ENCODE measurements around the gene GUCY1A2. TPM values are rescaled to one million over a fixed set of nuclear protein-coding genes. Genes with fewer than 3 reads are reported as not detected.
"Not testable (repeated sequence)": the region's sequence is repeated elsewhere in the genome, so short reads cannot be mapped to it uniquely, and the experiment has no call there.

The GUCY1A2 gene
- total RNA-seq, 1 experiment from 2014 or later, result not detected

DNA sequence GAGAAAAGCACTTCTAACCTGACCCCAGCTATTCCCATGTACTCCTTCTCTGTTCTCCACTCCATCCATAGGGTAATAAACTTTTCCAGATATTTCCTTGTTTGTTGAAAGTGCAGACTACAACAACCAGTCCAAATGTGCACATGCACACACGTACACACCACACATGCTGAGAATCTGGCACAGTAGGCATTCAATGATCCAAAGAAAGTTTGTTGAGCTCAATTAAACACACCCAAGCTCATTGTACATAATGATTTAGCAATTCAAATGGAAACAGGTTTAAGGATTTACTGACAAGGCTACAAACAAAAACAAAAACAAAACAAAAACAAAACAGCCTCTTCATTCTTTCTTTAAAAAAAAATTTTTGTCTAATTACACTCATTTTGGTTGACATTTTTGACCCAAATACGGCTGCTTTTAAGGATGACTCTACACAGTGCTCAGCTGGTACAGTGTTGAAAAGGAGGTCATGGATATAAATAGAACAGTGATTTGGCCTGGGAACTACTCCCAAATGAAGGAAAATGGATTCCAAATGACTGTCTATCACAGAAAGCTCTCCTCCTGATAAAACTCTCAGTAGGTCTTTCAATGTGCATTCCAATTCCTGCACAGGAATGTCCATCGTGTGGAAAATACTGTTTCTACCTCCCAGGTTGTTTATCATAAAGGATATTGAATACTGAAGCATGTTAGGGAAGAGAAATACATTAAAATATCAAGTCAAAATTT is 232.2 kb downstream of the GUCY1A2 start:
- Mint-ChIP-seq H3K9me3 (ENCODE audit: unreplicated experiment) (peaks cover 35% of the 10 kb centered on the region), H3K27me3 (ENCODE audit: insufficient read depth, unreplicated experiment) (no peaks in the 10 kb centered on the region), H3K4me3 (ENCODE audit: unreplicated experiment) (no peak overlapping the region), H3K36me3 (ENCODE audit: insufficient read depth, unreplicated experiment) (no peaks in the 10 kb centered on the region), H3K27ac (ENCODE audit: unreplicated experiment) (no peak overlapping the region), H3K4me1 (ENCODE audit: low read depth, unreplicated experiment) (no peaks in the 10 kb centered on the region)
- BruUV-seq (replicated peaks), result no TSS peak
- no peaks in the 10 kb centered on the region for H3K27me3 ChIP-seq (replicated peaks; ENCODE audit: control insufficient read depth, insufficient read depth, low read length)
- intact Hi-C loops (cut with micrococcal nuclease; ENCODE audit: unreplicated experiment), result no loop called here
- H3K4me3 ChIP-seq (ENCODE audit: low read depth, low read length), result no peak overlapping the region
- no peaks in the 10 kb centered on the region for H3K36me3 ChIP-seq (ENCODE audit: control insufficient read depth, insufficient read depth, low read length)
- ChIA-PET CTCF (no interaction called here), POLR2A (no interaction called here)
- no peak for DNase-seq
- no peaks in the 10 kb centered on the region for H3K4me1 ChIP-seq
- TF ChIP-seq, protein P1, sequence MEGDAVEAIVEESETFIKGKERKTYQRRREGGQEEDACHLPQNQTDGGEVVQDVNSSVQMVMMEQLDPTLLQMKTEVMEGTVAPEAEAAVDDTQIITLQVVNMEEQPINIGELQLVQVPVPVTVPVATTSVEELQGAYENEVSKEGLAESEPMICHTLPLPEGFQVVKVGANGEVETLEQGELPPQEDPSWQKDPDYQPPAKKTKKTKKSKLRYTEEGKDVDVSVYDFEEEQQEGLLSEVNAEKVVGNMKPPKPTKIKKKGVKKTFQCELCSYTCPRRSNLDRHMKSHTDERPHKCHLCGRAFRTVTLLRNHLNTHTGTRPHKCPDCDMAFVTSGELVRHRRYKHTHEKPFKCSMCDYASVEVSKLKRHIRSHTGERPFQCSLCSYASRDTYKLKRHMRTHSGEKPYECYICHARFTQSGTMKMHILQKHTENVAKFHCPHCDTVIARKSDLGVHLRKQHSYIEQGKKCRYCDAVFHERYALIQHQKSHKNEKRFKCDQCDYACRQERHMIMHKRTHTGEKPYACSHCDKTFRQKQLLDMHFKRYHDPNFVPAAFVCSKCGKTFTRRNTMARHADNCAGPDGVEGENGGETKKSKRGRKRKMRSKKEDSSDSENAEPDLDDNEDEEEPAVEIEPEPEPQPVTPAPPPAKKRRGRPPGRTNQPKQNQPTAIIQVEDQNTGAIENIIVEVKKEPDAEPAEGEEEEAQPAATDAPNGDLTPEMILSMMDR (IDR thresholded peaks at IDR 0.05; ENCODE audit: insufficient read depth in 1 of 2, low read depth in 1 of 2, low read length in 1 of 2, severe bottlenecking in 1 of 2, unreplicated experiment in 1 of 2), result no peak
- no peaks in the 10 kb centered on the region for H3K9me3 ChIP-seq

DNA sequence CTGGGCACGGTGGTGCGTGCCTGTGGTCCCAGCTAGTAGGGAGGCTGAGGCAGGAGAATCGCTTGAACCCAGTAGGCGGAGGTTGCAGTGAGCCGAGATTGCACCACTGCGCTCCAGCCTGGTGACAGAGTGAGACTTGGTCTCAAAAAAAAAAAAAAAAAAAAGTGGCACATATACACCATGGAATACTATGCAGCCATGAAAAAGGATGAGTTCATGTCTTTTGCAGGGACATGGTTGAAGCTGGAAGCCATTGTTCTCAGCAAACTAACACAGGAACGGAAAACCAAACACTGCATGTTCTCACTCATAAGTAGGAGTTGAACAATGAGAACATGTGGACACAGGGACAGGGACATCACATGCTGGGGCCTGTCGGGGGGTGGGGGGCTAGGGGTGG is 241.0 kb downstream of the GUCY1A2 start:
- CTCF ChIA-PET, result interaction anchor here (0.6 kb wide), 1 partner anchor 620 kb away, joined by 5 read pairs; no protein-coding TSS in a partner anchor

DNA sequence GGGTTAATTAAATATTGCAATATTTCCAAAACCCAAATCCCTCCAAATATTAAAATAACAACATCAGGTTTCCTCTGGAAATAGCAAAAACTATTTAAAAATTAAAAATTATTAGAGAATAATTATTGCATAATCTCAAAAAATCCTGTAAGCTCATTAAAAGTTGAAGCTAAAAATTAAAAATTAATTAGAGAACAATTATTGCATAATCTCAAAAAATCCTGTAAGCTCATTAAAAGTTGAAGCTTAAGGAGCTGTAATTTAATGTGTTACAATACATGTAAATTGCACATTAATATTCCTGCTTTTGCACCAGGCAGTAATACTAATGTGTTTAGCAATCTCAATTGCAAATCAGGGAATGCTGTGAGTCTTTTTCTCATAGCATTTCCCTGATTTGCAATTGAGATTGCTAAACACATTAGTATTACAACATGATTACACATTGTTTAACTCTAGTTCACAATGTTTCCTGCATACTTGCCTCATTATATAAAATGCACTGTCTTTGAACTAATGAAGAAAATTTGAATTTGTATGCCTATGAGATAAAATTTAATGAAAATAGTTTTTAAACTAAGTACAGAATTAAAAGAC is 247.7 kb downstream of the GUCY1A2 start:
- ChIA-PET CTCF (no interaction called here), POLR2A (no interaction called here)
- no peaks in the 10 kb centered on the region for H3K9me3 Mint-ChIP-seq (ENCODE audit: unreplicated experiment)
- no peaks in the 10 kb centered on the region for H3K27me3 Mint-ChIP-seq (ENCODE audit: insufficient read depth, unreplicated experiment)
- no peaks in the 10 kb centered on the region for H3K4me1 Mint-ChIP-seq (ENCODE audit: low read depth, unreplicated experiment)
- intact Hi-C loops (cut with micrococcal nuclease; ENCODE audit: unreplicated experiment), result no loop called here
- no peaks in the 10 kb centered on the region for H3K36me3 Mint-ChIP-seq (ENCODE audit: insufficient read depth, unreplicated experiment)
- TF ChIP-seq, protein P1 (IDR thresholded peaks at IDR 0.05; ENCODE audit: insufficient read depth in 1 of 2, low read depth in 1 of 2, low read length in 1 of 2, severe bottlenecking in 1 of 2, unreplicated experiment in 1 of 2), result no peak
- no peaks in the 10 kb centered on the region for H3K9me3 ChIP-seq
- H3K36me3 ChIP-seq (ENCODE audit: control insufficient read depth, insufficient read depth, low read length), result no peaks in the 10 kb centered on the region
- no peaks in the 10 kb centered on the region for H3K4me1 ChIP-seq
- no peak overlapping the region for H3K27ac Mint-ChIP-seq (ENCODE audit: unreplicated experiment)
- no peak overlapping the region for H3K4me3 Mint-ChIP-seq (ENCODE audit: unreplicated experiment)
- H3K4me3 ChIP-seq (ENCODE audit: low read depth, low read length), result no peak overlapping the region
- DNase-seq, result no peak
- no TSS peak for BruUV-seq (replicated peaks)
- no peaks in the 10 kb centered on the region for H3K27me3 ChIP-seq (replicated peaks; ENCODE audit: control insufficient read depth, insufficient read depth, low read length)

More for the DNA sequence above, 241.0 kb downstream of the GUCY1A2 start:
- H3K4me3 Mint-ChIP-seq (ENCODE audit: unreplicated experiment); DNase-seq; H3K9me3 Mint-ChIP-seq (ENCODE audit: unreplicated experiment); H3K4me1 ChIP-seq; H3K4me1 Mint-ChIP-seq (ENCODE audit: low read depth, unreplicated experiment); H3K36me3 ChIP-seq (ENCODE audit: control insufficient read depth, insufficient read depth, low read length); H3K27me3 Mint-ChIP-seq (ENCODE audit: insufficient read depth, unreplicated experiment); BruUV-seq (replicated peaks); H3K4me3 ChIP-seq (ENCODE audit: low read depth, low read length); H3K27me3 ChIP-seq (replicated peaks; ENCODE audit: control insufficient read depth, insufficient read depth, low read length); POLR2A ChIA-PET; intact Hi-C loops (cut with micrococcal nuclease; ENCODE audit: unreplicated experiment); H3K36me3 Mint-ChIP-seq (ENCODE audit: insufficient read depth, unreplicated experiment); H3K9me3 ChIP-seq; H3K27ac Mint-ChIP-seq (ENCODE audit: unreplicated experiment): not testable (repeated sequence)
